ENCODE results near the gene GPHN.

GRCh38 chr14:66965831-66966230 is 457.9 kb downstream of the GPHN start:
- no peak for TF ChIP-seq POLR2AphosphoS5 (IDR thresholded peaks at IDR 0.05; ENCODE audit: insufficient read depth, low read depth, low read length)
- TF ChIP-seq POLR2A (IDR thresholded peaks at IDR 0.05; ENCODE audit: low read depth, low read length): no peak
- TF ChIP-seq CTCF (IDR thresholded peaks at IDR 0.05; ENCODE audit: extremely low read depth in 1 of 2, insufficient read depth in 1 of 2, low read depth in 1 of 2, low read length in 2 of 2): no peak
- no peak for TF ChIP-seq EZH2 (IDR thresholded peaks at IDR 0.05; ENCODE audit: borderline replicate concordance, low read depth, low read length, severe bottlenecking)
- TF ChIP-seq MAX (IDR thresholded peaks at IDR 0.05; ENCODE audit: insufficient read depth, insufficient read length): no peak
- no peak for TF ChIP-seq JUN (IDR thresholded peaks at IDR 0.05; ENCODE audit: borderline replicate concordance, insufficient read depth, insufficient read length, low read depth)
- TF ChIP-seq MYC (IDR thresholded peaks at IDR 0.05; ENCODE audit: low read depth, low read length): no peak
- TF ChIP-seq FOS (IDR thresholded peaks at IDR 0.05; ENCODE audit: borderline replicate concordance, insufficient read depth, low read length): no peak
- no peak for TF ChIP-seq GATA2 (IDR thresholded peaks at IDR 0.05; ENCODE audit: insufficient read depth, insufficient read length, low read depth, low read length)
